ENCODE results near the gene TCEA3. TPM values are rescaled to one million over a fixed set of nuclear protein-coding genes. Genes with fewer than 3 reads are reported as not detected.
A peak's percentile ranks its signal among the peaks of the same experiment; 100 is the strongest.

Gene TCEA3
- polyA plus RNA-seq (2013, experiment 1 of 2; ENCODE audit: insufficient read length), result 14.3 TPM
- polyA plus RNA-seq (2013, experiment 2 of 2; ENCODE audit: insufficient read length), result 34.8 TPM

DNA sequence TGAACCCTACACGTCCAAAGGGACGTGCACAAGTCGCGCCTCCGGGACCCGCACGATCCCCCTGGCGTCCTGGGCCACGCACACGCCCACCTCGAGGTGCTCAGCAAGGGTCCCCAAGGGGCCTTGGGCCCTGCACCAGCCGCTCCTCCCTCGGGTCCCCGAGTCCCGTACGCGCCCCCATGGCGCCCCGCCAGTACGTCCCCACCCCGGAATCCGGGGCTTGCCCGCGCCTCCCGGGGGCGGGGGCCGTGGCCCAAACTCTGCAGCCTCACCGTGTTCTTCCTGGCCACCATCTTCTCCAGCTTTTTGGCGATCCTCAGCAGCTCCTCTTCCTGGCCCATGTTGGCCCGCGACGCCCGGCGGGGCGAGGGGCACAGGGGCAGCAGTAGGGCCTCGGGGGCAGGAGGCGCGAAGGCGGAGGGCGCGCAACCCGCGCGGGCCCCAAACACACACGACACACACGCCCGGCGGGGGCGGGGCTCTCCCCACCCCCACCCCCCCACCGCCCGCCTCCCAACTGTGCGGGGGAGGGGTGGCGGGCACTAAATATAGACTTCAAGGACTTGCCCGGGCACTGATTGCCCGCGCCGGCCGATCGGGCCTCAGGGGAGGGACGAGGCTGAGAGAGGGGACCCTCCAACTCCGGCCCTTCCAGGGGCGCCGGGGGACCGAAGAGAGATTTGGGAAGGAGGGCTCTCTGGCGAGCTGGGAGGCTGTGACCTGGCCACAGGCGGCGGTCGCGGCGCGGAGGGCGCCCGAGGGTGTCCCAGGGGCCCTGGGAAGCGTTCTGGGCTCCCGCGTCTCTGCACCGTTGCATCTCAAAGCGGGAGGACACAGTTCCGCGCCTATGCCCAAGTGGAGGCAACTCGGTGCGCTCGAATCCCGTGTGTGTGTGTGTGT lies at the start of gene TCEA3:
Gene TCEA3, minus strand, starts transcription at position 456 of the 900 bp plus-strand sequence. Its CDS starts 115 bp downstream, at position 341.
- DNase-seq, result peak; percentile 37

DNA sequence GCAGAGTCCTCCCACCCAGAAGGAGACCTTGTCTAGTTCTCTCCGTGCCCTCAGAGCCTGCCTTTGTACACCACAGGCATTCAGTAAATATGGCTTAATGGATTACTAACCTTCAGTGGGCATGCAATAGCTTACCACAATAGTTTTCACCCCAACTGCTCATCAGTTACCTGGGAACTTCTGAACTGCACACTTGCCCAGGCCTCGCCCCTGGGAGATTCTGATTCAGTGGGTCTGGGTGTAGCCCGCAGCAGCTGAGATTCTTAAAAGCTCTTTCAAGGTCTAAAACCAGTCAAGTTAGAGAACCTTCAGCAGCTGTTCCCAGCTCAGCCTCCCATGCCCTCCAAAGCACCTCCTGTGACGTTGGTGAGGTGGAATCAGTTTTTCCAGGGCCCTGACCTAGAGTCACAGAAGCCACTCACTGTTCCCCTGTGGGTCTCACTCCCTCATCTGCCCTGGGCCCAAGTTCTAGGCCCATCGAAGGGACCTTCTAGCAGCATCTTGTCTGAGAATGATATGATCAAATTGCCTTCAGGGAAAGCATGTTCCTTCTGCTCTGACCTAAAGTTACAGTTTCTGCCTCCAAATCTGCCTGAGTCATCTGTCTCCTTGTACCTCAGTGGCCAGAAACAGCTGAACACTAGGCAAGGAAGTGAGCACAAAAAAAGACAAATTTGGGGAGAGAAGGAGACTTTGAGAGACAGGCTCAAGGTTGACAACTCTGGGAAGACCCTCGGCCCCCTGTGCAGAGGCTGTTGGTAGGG lies 48.7 kb upstream of the TCEA3 start:
- DNase-seq, result no peak

DNA sequence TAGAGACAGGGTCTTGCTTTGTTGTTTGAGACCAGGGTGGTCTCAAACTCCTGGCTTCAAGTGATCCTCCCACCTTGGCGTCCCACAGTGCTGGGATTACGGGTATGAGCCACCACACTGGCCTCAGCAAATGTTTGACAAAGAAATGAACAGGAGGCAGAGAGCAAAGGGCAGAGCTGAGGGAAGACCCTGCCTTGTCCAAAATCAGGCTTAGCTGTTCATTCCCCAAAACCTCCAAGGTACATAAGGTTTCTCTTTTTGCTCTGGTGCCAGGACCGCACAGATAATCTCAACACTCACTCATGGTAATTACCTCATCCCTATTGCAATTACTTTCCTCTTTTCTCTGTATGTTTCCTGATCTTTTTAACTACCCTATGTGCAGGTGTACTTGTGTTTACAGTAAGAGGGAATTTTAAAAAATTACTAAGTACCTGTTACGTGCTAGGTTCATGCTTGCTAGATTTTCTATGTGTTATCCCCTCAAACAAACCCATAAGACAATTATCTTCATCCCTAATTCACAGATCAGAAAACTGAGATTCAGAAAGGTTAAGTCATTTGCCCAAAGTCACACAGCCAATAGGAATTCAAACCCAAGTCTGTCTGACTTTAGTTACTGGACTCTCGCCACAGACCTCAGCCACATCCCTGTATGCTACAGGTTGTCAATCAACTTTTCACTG lies 47.9 kb upstream of the TCEA3 start:
- no peak for DNase-seq

DNA sequence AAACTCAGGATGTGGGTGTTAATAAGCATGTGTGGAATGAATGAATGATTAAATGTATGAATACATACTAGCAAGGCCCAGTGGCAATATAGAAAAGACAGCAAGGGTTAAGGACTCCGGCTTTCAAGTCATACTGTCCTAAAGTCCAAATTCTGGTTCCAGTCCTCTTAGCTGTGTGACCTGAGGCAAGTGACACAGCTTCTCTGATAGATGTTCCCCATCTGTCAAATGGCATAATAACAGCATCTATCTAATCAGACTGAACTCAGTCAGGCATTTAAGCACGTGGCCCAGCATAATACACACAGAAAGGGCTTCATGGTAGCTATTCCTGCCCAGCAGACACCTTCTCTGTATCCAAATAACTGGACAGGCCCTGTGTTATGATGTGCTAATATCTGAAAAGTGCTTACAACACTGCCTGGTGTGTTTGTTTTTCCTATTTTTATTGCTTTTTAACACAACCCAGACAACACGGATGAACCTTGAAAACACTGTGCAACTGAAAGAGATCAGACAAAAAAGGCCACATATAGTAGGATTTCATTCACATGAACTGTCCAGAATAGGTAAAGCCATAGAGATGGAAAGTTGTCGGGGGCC lies 47.0 kb upstream of the TCEA3 start:
- no peak for DNase-seq

DNA sequence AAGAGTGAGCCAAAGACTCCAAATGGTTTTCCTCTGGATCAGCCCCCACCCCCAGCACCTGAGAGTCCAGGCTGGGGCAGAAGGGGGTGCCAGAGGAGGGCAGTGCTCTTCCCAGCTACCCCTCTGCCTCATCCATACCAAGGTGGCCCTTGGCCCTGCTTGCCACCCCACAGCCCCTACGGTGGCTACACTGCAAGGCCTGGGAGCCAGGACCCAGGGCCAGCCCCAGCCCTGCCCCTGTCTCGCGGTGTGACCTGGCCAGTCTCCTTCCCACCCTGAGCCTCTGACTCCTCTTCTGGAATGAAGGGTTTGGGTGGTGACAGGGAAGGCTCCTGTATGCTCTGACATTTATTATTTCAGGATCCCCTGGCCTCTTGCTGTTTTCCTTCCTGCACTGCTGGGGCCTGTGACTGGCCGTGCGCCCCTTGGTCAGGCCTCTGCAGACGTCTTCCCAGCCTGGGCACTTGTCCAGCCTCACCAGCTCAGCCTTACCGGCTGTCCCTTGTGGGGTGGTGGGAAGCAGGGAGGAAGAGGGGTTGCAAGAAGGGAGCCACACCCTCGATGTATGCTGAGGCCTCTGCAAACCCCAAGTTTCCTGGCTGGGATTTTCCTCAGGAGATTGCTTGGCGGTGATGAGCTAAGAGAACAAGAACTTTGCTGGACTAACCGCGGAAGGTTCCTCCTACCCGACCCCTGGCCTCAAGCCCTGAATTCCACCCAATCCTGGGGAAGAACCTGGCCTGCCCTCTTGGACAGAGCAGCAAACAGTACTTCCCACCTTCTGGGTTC lies 45.9 kb upstream of the TCEA3 start:
- peak; percentile 33 for DNase-seq

DNA sequence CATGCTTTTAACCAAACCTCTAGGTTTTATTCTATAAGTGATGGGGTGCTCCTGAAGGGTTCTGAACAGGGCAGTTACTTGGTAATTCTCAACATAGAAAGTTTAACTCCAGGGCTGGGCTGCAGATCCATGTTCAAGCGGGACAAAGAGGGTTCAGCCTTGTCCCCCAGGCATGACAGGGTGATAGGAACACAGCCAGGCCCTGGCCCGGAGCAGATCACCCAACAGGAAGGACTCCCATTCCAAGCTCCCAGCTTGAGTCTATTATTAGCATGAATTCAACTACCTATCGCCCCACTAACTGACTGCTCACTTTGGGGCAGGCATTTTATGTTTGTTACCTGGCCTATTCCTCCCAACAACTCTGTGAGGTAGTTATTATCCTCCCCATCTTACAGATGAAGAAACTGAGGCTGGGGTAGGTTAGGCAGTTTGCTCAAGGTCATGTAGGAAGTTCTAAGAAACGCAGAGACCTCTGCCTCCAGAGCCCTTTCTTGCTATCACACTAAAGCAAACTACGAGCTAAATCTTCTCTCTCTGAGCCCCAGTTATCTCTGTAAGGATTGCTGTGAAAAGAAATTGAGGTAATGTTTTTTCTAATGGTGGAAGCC lies 44.9 kb upstream of the TCEA3 start:
- DNase-seq, result no peak

DNA sequence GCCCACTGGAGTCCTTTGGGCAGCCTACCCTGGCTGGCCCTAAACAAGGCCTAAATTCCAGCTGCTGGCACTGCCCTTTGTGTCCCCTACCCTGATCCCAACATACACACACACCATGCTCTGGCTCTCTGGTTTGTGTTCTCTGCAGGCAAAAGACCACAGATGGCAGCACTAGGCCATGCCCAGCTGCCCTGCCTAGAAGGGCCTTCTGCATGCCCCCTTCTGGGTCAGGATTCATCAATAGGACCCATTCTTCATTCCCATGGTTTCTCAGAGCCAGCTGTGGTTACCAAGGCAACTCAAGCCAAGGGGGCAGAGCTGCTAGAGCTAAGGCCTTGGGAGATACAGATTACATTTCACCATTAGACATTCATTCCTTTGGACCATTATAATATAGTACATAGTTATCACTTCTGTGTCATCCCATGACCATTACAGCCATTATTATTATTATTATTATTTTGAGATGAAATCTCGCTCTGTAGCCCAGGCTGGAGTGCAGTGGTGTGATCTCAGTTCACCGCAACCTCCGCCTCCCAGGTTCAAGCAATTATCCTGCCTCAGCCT lies 42.0 kb upstream of the TCEA3 start:
- no peak for DNase-seq

DNA sequence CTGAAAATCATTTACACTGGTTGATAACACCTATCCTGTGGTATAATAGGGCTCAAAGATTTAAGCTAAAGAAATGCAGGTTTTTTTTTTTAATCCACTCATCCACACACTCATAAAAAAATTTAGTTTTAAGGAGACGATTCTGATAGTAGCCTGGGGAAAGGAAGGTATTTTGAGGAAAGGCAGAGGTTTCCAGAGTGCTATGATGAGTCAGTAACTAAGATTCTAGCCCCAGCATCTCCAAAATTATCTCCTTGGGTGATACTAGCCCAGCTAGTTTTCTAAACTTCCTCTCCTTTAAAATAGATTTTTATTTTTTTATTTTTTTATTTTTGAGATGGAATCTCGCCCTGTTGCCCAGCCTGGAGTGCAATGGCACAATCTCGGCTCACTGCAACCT lies 38.7 kb upstream of the TCEA3 start:
- no peak for DNase-seq

DNA sequence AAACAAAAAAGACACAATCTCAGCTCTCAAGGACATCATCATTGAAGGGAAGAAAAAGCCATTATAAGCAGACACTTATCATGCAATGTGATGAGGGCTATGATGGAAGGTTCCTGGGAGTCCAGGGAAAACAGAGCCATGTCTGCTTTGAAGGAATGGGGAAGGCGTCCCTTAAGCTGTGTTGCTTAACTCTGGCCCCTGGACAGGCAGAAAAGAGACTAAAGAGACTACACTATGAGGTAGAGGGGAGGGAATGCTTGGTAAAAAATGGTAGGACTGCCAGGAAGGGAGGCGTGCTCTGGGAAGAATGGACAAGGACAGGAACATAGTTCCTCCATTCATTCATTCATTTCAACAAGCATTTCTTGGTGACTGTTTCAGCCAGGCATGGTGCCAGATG lies 38.2 kb upstream of the TCEA3 start:
- DNase-seq, result no peak

DNA sequence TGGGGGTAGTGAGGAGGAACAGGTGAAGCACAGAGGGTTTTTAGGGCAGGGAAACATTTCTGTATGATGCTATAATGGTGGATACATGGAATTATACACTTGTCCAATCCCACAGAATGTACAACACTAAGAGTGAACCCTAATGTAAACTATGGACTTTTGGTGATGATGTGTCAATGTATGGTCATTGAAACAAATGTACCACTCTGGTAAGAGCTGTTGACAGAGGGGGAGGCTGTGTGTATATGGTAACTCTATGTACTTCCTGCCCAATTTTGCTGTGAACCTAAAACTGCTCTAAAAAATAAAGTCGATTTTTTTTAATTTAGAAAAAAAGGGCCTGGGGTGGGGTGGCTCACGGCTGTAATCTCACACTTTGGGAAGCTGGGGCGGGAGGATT lies 36.5 kb upstream of the TCEA3 start:
- DNase-seq, result no peak

DNA sequence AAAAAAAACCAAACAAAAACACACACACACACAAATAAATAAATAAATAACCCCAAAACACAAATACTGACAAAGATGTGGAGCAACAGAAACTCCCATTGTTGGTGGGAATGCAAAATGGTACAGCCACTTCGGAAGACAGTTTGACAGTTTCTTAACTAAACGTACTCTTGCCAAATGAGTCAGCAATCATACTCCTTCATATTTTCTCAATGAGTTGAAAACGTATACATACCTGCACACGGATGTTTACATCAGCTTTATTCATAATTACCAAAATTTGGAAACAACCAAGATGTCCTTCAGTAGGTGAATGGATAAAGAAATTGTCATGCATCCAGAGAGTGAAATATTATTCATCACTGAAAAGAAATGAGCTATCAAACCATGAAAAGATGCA lies 36.0 kb upstream of the TCEA3 start:
- no peak for DNase-seq

DNA sequence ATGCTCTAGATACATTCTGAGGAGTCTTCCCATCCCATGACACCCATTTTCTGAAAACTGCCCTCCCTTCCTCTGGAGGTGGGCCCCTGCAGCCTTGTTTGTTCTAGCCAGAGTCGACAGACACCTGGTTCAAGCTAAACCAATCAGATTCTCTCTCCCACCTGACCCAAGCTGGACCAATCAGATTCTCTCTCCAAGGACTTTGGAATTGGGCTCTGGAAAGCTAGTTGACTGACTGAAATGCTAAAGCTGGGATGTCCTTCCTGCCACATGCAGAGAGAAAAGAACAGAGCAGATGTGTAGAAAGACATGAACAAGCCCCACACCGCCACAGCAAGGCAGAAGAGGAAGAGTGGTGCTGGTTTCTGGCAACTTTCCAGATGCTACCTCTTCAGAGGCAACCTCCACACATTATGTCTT lies 34.8 kb upstream of the TCEA3 start:
- DNase-seq, result no peak

DNA sequence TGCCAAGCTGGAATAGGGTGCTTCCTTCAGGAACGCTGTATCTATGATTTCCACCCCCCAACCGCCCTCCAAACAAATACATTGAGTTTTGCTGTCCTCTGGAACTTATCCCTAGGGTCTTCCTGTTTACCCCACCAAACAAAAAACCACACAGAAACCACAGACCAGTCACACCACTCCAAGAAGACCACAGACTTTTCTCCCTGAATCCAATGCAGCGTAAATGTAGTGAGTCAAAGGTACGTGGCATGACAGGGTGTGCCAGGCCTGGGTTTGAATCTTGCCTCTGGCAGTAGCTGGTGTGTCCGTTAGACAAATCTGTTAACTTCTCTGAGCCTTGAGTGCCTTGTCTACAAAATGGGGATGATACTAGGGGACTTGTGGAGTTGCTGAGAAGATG lies 31.7 kb upstream of the TCEA3 start:
- DNase-seq, result no peak

DNA sequence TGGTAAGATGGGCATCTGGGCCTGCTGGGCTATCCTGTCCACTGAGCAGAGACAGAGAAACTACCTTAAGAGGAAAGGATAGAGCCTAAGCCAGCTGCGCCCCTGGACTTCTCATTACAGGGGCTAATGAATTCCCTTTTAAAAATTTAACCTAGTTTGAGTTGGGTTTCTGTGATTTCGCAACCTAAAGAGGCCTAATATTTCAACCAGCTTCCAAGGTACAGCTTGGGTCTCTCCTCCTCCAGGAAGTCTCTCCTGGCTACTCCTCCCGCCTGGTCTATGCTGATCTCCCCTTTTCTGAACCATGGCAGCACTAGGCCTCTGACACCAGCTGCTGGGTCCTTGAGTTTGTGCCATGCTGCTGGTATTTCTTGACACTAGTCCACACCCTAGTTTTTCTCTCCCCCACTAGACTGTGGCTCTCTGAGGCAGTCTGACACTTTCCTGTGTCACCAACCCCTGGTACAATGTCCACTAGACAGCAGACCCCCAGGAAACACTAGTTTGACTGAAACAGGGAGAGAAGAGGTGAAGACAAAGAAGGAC lies 29.0 kb upstream of the TCEA3 start:
- no peak for DNase-seq

DNA sequence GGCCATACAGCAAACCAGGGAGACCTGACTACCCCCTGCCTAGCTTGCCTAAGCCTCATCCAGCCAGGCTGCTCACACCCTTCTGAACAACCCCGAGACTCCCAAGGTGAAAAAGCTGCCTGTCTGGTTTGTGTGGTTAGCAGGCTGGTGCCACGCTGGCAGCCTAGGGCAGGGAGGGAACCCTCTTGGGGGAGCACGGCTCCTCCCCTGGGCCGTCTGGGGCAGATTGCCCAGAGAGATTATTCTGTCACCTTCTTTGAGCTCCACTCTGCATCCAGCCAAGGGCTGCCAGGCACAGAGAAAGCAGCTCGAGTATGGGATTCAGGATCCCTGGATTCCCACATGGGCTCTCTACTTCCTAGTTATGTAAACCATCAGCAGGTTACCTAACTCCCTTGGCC lies 27.5 kb upstream of the TCEA3 start:
- peak; percentile 24 for DNase-seq

DNA sequence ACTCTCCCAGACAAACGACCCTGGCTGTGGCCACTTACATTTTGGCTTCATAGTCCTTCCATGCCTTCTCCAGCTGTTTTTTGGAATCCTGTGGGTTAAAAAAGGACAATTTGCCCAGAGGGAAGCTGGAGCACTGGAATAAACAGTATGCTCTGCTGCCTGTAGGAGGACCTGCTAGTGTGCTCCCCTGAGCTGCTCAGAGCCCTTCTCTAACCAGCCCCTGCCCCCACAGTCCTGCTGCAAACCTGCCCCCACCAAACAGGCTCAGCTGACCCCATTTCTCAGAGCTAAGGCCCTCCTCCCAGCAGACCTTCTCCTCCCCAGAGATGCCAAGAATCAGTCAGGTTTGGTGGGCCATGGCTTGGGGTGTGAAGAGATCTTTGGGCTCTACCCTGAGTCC lies 26.9 kb upstream of the TCEA3 start:
- DNase-seq, result no peak

DNA sequence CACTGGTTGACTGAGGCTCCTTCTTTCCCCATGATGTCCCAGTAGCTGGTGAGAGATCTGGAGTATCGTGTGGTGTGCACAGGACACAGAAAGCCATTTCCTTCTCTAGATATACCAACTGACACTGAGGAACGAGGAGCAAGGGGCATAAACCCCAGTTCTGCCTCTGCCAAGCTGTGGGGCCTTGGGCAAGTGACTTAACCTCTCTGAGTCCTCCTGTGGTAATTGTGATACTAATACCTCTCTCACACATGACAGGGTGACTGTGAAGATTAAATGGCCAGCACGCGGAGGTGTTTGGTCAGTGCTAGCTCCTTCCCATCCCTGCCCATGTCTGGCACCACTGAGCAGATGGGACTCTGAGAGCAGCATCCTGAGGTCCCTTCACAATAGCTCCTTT lies 26.3 kb upstream of the TCEA3 start:
- DNase-seq, result no peak

DNA sequence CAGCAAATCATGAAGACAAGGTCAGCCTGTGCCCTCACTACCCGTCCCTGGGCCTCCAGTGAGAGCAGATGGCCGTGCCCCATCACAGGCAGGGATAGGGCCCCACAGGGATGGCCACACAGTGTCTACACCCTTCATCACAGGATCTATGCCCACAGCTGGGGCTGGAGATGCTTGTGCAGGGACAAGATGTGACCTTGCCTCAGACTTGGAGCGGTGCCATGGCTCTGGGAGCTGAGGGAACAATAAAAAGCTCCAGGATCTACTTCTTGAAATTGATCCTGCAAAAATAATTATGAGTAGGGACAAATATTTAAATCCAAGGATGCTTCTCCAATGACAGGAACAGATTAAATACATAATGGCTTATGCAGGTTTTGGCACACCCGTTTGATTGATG lies 25.4 kb upstream of the TCEA3 start:
- no peak for DNase-seq

DNA sequence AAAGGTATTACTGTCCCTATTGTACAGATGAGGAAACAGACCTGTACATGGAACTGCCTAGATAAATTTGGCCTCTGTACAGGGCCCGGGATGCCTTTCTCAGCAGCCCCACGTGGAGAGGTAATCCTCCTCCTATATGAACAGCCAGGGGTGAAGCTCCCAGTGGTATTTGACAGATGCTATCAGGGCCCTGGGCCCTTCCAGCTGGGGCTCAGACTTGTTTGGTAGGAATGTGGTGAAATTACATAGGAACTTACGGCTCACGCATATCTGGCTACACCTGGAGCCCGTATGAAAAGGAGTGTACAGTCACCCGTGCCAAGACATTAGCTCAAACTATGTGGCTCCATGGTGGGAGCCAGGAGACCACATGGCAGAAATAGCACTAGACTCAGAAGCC lies 24.8 kb upstream of the TCEA3 start:
- no peak for DNase-seq

DNA sequence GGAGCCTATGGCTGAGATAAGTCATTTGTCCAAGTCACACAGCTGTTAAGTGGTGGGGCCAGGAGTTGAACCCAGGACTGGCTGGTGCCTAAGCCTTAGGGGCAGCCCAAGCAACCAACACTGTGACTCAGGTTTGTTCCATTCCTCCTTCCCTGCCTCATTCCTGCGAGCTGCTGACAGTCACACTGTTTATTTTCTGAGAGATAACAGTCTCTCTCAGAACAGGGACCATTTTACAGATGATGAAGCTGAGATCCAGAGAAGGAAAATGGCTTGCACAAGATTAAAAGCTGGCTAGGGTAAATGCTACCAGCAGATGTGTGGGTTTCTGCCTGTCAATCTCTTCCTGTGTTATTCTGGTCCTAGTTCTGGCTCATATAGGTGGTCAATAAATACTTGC lies 24.3 kb upstream of the TCEA3 start:
- no peak for DNase-seq

Measured in fibroblast of skin of back (primary cell).